HEK293 (cell line): ENCODE results near the gene MYOM1.

Source experiments
- CTCF ChIP-seq: fragments of 450-650 bp; formaldehyde crosslinking; IDR thresholded peaks from 2 replicates; pipeline ENCODE4 v1.5.1; 2016; ENCODE audit warnings: missing biosample characterization, missing genetic modification characterization
- HOXA7 ChIP-seq: sonication (generic); formaldehyde crosslinking; IDR thresholded peaks from 2 replicates; pipeline ENCODE4 v1.8.1; 2022; ENCODE audit warnings: missing genetic modification reagents, borderline replicate concordance
- ZBTB7A ChIP-seq: fragments of 450-650 bp; formaldehyde crosslinking; IDR thresholded peaks from 2 replicates; pipeline ENCODE4 v1.5.1; 2016; ENCODE audit warnings: low read depth, missing biosample characterization, missing genetic modification characterization
- ZEB2 ChIP-seq: fragments of 450-650 bp; formaldehyde crosslinking; IDR thresholded peaks from 2 replicates; pipeline ENCODE4 v1.5.1; 2016; ENCODE audit warnings: missing biosample characterization, missing genetic modification characterization
- ZNF146 ChIP-seq: fragments of 450-650 bp; formaldehyde crosslinking; IDR thresholded peaks from 2 replicates; pipeline ENCODE4 v1.5.1; 2016; ENCODE audit warnings: missing biosample characterization, missing genetic modification characterization
- ZNF558 ChIP-seq: fragments of 450-650 bp; formaldehyde crosslinking; IDR thresholded peaks from 2 replicates; pipeline ENCODE4 v1.5.1; 2016; ENCODE audit warnings: missing biosample characterization, missing genetic modification characterization
- ZNF580 ChIP-seq: fragments of 450-650 bp; formaldehyde crosslinking; IDR thresholded peaks from 2 replicates; pipeline ENCODE4 v1.5.1; 2016; ENCODE audit warnings: missing biosample characterization, missing genetic modification characterization
- ZNF768 ChIP-seq: fragments of 450-650 bp; formaldehyde crosslinking; IDR thresholded peaks from 2 replicates; pipeline ENCODE4 v1.5.1; 2018; ENCODE audit warnings: missing biosample characterization, mild to moderate bottlenecking, missing genetic modification characterization
- ZNF837 ChIP-seq: fragments of 450-650 bp; formaldehyde crosslinking; IDR thresholded peaks from 2 replicates; pipeline ENCODE4 v1.5.1; 2016; ENCODE audit warnings: missing biosample characterization, missing genetic modification characterization
- ZSCAN5A ChIP-seq: fragments of 450-650 bp; formaldehyde crosslinking; IDR thresholded peaks from 2 replicates; pipeline ENCODE4 v1.5.1; 2016; ENCODE audit warnings: missing biosample characterization, missing genetic modification characterization
- TF ChIP-seq, protein P1 (sequence below): fragments of 450-650 bp; formaldehyde crosslinking; IDR thresholded peaks from 2 replicates; pipeline ENCODE4 v1.5.1; 2016; ENCODE audit warnings: missing biosample characterization, missing genetic modification characterization
- TF ChIP-seq, protein P2 (sequence below): fragments of 450-650 bp; formaldehyde crosslinking; IDR thresholded peaks from 2 replicates; pipeline ENCODE4 v1.5.1; 2016; ENCODE audit warnings: missing biosample characterization, missing genetic modification characterization

DNA sequence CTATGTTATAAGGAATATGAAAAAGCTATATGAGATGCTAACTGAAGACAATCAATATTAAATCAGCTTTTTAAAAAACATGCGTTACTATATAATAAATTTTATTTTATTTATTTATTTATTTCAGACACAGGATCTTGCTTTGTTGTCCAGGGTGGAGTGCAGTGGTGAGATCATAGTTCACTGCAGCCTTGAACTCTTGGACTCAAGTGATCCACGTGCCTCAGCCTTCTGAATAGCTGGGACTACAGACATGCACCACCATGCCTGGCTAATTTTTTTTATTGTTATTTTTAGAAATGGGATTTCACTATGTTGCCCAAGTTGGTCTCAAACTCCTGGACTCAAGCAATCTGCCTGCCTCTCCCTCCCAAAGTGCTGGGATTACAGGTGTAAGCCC, 89.4 kb downstream of the MYOM1 start:
- no peak for TF ChIP-seq ZBTB7A (tag by site-specific recombination)
- no peak for TF ChIP-seq ZNF146
- TF ChIP-seq CTCF = no peak
- no peak for TF ChIP-seq ZNF768
- TF ChIP-seq HOXA7 = no peak
- no peak for TF ChIP-seq ZEB2 (tag by site-specific recombination)
- no peak for TF ChIP-seq ZNF837 (tag by site-specific recombination)
- TF ChIP-seq ZNF558 (tag by site-specific recombination) = no peak
- TF ChIP-seq, protein P1, sequence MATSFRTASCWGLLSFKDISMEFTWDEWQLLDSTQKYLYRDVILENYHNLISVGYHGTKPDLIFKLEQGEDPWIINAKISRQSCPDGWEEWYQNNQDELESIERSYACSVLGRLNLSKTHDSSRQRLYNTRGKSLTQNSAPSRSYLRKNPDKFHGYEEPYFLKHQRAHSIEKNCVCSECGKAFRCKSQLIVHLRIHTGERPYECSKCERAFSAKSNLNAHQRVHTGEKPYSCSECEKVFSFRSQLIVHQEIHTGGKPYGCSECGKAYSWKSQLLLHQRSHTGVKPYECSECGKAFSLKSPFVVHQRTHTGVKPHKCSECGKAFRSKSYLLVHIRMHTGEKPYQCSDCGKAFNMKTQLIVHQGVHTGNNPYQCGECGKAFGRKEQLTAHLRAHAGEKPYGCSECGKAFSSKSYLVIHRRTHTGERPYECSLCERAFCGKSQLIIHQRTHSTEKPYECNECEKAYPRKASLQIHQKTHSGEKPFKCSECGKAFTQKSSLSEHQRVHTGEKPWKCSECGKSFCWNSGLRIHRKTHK (tag by site-specific recombination) = no peak
- TF ChIP-seq, protein P2, sequence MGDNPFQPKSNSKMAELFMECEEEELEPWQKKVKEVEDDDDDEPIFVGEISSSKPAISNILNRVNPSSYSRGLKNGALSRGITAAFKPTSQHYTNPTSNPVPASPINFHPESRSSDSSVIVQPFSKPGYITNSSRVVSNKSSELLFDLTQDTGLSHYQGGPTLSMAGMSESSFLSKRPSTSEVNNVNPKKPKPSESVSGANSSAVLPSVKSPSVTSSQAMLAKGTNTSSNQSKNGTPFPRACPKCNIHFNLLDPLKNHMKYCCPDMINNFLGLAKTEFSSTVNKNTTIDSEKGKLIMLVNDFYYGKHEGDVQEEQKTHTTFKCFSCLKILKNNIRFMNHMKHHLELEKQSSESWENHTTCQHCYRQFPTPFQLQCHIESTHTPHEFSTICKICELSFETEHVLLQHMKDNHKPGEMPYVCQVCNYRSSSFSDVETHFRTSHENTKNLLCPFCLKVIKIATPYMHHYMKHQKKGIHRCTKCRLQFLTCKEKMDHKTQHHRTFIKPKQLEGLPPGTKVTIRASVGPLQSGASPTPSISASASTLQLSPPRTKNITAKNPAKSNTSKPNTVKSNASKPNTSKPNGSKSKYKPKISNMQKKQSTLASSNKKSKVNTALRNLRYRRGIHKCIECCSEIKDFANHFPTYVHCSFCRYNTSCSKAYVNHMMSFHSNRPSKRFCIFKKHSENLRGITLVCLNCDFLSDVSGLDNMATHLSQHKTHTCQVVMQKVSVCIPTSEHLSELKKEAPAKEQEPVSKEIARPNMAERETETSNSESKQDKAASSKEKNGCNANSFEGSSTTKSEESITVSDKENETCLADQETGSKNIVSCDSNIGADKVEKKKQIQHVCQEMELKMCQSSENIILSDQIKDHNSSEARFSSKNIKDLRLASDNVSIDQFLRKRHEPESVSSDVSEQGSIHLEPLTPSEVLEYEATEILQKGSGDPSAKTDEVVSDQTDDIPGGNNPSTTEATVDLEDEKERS (tag by site-specific recombination) = no peak
- no peak for TF ChIP-seq ZSCAN5A (tag by site-specific recombination)
- TF ChIP-seq ZNF580 (tag by site-specific recombination) = no peak
